Activated T-cell treated with anti-CD3 and anti-CD28 coated beads for 1 hour (primary cell): ENCODE data around the gene TRPV2.

Experiments used
- DNase-seq: peaks from one replicate; pipeline ENCODE4 v3.0.0-alpha.2; 2020; ENCODE audit warnings: low read depth

The TRPV2 gene

DNA sequence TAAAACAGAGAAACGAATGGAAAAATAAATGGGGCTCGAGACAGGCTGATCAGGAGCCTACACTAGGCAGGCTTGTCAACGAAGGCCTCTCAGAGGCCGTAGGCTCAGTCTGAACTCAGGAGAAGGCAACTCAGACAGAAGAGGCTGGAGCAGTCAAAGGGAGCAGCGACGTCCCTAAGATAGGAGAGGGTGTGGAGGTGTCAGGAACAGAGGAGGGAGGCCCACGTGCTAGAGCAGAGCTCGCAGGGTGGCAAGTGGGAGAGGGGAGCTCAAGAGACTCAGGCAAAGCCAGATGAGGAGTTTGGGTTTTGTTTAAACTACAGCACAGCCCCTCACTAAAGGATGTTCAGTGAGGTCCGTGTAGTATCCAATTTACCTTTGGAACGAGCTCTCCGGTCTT, 43.9 kb downstream of the TRPV2 start:
- DNase-seq, result no peak

GRCh38 chr17:16459855-16460550, 44.6 kb downstream of the TRPV2 start:
- no peak for DNase-seq

GRCh38 chr17:16460796-16461605, 45.6 kb downstream of the TRPV2 start:
- no peak for DNase-seq

DNA sequence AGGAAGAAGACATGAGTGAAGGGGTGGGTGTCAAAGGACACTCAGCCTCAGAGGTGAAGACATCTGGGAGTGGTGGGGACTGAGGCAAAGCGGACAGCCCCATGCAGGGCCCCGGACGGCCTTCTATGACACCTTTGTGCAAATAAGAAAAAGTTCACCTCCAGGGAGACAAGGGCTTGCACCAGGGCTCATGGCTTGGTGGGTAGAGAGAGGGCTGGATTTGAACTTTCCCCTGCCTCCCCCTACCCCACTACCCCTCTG, 46.2 kb downstream of the TRPV2 start:
- DNase-seq, result no peak

- no peak for DNase-seq
These were observed 46.9 kb downstream of the TRPV2 start for GRCh38 chr17:16462070-16462864.

DNA sequence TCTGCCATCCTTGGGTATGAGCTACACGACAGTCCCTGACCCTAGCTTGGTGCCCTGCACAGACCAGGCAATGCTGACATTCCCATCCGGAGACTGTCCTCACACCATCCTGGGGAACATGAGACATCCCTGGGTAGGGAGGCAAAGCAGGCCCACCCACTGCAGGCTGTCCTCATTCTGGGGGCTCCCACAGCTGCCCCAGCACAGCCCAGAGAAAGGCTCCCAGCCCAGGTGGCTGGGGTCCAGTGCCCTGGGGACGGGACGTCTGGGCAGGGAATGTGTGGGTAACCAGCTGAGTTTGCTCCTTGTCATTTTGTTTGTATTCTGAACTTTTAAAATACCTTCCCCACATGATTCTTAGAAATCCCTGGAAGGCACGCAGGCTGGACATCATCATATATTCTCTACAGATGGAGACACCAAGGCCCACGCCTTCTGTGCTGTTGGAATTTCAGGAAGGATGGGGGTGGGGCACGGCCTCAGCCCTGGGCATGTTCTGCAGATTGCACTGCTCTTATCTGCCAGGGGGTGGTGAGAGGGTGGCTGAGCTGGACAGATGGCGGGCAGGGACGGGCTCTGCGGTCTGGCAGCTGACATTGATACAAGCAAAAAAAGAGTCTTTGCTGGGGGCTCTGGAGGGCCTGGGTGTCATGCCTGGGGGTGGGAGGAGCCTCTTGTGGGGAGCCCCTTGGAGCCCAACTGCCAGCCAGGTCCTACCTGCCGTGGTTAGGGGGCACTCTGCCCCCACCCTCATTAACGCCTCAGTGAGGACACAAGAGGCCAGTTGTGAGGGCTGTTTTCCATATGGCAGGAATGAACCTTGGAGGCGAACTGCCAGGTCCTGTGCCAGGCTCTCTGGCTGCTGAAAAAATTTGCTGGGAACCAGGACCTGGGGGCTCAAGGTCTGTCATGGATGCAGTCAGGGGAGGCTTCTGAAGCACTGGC, 48.3 kb downstream of the TRPV2 start:
- DNase-seq, result no peak

DNA sequence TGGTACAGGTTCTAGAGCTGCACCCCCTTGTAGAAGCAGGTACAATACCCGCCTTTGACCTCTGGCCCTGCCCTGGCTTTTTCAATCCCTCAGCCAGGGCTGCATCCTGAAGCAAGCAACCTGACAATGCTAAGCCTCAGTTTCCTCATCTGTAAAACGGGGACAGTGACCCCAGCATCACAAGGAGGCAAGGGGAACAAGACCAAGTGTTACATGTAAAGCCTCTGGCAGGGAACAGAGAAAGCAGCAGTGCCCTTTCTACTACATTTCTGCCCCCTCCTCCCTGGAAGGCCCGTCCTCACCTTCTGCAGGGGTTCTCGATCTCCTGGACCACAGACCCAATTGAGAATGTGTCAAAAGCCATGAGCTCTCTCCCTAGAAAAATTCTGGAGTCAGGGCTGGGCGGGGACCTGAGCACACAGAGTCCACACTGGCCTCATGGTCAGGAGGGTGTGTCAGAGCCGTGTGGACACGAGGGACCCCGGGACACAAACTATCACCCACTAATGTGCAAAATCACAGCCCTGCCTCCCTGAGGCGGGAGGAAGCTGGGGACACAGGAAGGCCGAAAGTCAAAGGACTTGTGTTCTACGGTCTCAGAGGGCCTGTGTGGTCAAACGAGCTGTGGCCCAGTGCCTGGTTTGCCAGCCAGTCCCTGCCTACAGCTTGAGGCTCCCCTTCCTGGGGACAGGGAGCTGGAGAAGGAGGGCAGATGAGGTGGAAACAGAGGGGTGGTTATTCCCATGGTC, 49.1 kb downstream of the TRPV2 start:
- DNase-seq, result no peak

- DNase-seq, result no peak
These were observed 49.6 kb downstream of the TRPV2 start for GRCh38 chr17:16465052-16465312.

DNA sequence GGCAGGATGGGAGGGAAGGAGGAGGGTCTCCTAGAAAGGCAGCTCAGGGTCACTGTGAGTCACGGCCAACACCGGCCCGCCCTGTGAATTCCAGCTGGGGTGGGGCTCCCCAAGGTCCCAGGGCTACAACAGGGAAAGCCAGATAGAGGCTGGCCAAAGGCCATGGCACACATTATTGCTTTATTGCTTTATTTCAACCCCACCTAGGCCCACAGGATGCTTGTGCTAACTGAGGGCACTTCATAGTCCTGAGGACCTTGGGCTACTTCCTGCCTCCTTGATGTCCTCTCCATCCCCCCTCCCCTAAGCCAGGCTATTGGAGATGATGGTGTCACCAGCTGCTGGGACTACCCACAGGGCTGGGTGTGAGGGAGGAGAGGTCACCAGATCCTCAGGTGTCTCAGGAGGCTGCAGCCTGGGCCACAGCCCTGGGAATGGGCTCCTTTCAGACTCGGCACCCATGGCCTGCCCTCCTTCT, 50.5 kb downstream of the TRPV2 start:
- no peak for DNase-seq

DNA sequence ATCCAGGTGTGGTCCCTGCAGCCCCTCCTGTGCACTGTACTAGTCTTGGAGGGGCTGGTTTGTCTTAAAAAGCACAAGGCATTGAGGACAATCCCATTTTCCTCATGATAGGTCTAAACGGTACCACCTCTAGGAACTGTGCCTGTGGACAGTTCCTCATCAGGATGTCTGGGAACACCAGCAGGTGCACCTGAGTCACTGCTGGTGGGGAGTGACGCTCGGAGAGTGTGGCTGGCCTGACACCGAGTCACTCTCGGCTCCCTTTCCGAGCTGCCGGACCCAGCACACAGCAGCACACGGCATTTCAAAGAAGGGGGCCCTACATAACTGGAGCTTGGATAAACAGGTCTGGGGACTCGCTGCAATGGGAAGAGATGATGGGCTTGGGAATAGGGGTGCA, 51.0 kb downstream of the TRPV2 start:
- DNase-seq, result no peak

DNA sequence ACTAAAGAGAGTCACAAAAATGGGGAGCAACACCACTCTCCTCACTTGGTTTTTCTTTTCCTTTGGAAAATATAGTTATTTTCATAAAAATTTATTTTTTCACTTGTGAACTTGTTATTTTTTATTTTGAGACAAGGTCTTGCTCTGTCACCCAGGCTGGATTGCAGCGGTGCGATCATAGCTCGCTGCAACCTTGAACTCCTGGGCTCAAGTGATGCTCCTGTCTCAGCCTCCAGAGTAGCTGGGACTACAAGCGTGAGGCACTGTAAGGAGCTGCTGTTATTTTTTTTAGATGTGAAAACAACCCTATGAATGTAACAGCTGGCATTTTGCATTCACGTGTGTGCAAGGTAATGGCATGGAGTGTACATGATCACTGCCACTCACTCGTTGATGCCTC, 51.7 kb downstream of the TRPV2 start:
- no peak for DNase-seq

- no peak for DNase-seq
These were observed 52.5 kb downstream of the TRPV2 start for GRCh38 chr17:16467886-16468285.

GRCh38 chr17:16468428-16468992, 53.1 kb downstream of the TRPV2 start:
- no peak for DNase-seq

- no peak for DNase-seq
These were observed 54.9 kb downstream of the TRPV2 start for GRCh38 chr17:16470265-16470664.

DNA sequence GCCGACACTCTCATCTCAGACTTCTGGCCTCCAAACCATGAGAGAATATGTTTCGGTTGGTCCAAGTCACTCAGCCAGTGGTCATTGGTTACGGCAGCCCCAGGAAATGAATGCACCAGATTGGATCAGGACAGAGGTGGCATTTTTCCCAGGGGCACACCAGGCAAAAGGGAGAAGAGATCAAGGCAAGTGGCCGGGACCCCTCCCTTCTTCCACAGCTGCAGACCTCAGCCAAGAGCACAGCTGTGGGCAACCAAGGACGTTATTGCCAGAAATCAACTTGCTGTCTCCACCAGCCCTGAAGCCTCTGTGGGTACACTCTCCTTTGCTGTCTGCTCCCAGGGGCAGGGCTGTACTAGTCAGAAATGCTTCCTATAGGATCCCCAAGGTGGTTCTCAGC, 55.9 kb downstream of the TRPV2 start:
- no peak for DNase-seq

DNA sequence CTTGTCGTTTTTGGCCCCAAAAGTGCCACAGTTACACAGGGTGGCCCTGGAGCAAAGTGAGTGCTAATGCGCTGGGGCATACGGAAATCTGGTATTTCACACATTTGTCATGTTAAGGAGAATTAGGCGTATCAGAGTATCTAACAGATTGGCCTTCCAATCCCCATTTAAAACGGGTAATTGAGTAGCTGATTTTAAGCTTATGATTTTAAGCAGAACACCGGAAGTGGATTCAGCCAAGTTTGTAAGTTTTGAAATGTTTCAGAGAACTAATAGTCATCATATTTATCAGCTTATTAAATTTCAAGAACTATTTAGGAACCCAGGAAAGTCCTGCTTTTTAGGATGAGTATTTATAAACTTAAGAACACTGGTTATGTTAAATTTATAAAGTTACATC, 57.2 kb downstream of the TRPV2 start:
- no peak for DNase-seq

- DNase-seq, result no peak
These were observed 58.0 kb downstream of the TRPV2 start for GRCh38 chr17:16473044-16474011.

GRCh38 chr17:16474012-16474725, 58.8 kb downstream of the TRPV2 start:
- no peak for DNase-seq

- no peak for DNase-seq
These were observed 59.9 kb downstream of the TRPV2 start for GRCh38 chr17:16475179-16475704.
